HG03469 (cell line): ENCODE data around the gene FN3KRP.

Experiments used
- ATAC-seq: cut with Tn5 transposase; IDR thresholded peaks from one replicate; pipeline ENCODE4 v1.9.1; 2021; ENCODE audit warnings: mild to moderate bottlenecking, moderate library complexity, moderate number of reproducible peaks; ENCODE audit not compliant: unreplicated experiment

The FN3KRP gene

DNA sequence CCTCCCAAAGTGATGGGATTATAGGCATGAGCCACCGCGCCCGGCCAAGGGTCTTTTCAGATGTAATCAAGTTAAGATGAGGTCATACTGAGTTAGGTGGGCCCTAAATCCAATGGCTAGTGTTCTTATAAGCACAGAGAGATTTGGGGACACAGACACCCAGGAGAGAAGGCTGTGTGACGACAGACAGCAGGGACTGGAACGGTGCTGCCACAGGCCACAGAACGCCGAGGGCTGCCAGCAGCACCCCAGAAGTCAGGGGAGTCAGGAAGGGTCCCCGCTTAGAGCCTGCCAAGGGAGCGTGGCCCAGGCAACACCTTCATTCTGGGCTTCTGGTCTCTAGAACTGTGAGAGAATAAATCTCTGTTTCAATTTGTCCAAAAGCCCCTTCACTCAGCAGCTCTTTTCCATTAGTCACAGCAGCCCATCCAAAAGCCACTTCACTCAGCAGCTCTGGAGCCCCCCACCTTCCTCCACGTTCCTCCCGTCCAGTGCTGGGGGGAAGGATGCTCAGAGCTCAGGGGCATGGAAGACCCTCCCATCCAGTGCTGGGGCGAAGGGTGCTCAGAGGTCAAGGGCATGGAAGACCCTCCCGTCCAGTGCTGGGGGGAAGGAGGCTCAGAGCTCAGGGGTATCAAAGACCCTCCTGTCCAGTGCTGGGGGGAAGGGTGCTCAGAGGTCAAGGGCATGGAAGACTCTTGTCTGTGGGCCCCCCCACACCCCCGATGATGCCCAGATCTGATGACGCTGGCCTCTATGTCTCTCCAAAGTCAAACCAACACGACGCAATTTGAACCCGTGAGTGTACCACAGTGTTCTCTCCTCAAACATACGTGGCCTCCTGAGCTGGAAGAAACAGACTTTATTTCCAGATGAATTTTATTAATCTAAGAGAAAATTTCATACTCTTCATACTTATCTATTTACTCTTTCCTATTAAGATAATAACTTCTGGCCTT lies 29.9 kb upstream of the FN3KRP start:
- no peak for ATAC-seq

- no peak for ATAC-seq
These were observed 29.1 kb upstream of the FN3KRP start for GRCh38 chr17:82687375-82687861.

DNA sequence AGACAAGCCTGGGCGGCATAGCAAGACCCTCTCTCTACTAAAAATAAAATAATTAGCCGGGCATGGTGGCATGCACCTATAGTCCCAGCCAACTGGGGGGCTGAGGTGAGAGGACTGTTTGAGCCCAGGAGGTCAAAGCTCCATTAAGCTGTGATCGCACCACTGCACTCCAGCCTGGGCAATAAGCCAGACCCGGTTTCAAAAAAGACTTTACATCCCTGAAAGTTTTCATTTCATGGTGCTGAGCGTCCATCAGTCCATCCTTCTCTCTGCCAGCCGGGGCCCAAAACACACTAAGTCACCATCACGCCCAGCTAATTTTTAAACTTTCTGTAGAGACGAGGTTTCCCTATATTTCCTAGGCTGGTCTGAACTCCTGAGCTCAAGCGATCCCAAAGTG lies 28.6 kb upstream of the FN3KRP start:
- no peak for ATAC-seq

GRCh38 chr17:82689077-82689476 lies 27.4 kb upstream of the FN3KRP start:
- ATAC-seq, result no peak

- ATAC-seq, result no peak
These were observed 25.6 kb upstream of the FN3KRP start for GRCh38 chr17:82690786-82691489.

GRCh38 chr17:82691714-82692113 lies 24.8 kb upstream of the FN3KRP start:
- no peak for ATAC-seq

DNA sequence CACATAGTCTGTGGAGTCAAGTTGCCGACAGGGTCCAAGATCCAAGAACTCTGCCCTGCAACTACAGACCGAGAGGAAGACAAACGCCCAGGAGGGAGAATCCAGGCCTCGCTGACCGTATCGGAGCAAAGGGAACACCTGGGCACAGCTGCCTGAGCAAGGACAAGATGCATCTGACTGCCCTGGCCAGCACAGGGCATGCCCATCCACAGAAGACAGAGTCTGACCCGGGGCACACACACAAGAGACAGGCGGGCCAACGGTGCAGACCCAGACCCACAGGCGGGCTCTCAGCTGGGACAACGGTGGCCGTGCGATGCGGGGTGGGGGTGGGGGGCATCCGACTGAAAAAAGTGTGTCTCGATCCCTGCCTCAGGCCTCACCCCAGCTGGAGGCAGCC lies 24.2 kb upstream of the FN3KRP start:
- ATAC-seq, result no peak

GRCh38 chr17:82693168-82693867 lies 23.2 kb upstream of the FN3KRP start:
- ATAC-seq, result no peak

DNA sequence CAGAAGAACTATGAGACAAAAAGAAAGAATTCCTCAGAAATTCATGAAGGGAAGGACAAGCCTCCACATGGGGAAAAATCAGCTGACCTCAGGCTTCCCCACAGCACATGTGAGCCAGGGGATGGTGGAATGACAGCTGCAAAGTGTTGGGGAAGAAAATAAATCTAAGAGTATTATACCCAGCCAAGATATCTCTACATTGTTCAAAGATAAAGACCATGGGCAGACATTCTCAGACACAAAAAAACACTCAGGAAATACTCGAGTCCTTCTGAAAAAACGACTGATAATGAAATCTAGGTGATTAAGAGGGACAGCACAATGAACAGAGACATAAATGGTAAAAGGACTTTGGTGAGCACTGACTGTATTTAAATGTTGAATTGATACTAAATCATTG lies 21.9 kb upstream of the FN3KRP start:
- ATAC-seq, result no peak

DNA sequence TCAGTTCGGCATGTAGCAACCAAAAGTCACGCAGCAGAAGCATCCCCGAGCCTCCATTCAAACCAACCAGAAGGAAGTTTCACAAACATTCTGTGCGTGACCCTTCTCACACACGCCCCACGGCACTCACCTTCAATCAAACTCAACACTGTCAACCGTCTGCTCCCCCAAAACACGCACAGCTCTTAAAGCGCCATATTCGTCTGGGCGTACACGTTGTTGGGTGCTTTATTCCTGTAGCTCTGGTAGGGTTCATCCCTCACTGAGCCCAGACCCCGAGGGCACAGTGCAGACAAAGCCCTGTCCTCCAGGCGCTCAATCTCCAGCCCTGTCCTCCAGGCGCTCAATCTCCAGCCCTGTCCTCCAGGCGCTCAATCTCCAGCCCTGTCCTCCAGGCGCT lies 20.2 kb upstream of the FN3KRP start:
- no peak for ATAC-seq

GRCh38 chr17:82696916-82697807 lies 19.3 kb upstream of the FN3KRP start:
- ATAC-seq, result no peak

- no peak for ATAC-seq
These were observed 18.8 kb upstream of the FN3KRP start for GRCh38 chr17:82697808-82698064.

DNA sequence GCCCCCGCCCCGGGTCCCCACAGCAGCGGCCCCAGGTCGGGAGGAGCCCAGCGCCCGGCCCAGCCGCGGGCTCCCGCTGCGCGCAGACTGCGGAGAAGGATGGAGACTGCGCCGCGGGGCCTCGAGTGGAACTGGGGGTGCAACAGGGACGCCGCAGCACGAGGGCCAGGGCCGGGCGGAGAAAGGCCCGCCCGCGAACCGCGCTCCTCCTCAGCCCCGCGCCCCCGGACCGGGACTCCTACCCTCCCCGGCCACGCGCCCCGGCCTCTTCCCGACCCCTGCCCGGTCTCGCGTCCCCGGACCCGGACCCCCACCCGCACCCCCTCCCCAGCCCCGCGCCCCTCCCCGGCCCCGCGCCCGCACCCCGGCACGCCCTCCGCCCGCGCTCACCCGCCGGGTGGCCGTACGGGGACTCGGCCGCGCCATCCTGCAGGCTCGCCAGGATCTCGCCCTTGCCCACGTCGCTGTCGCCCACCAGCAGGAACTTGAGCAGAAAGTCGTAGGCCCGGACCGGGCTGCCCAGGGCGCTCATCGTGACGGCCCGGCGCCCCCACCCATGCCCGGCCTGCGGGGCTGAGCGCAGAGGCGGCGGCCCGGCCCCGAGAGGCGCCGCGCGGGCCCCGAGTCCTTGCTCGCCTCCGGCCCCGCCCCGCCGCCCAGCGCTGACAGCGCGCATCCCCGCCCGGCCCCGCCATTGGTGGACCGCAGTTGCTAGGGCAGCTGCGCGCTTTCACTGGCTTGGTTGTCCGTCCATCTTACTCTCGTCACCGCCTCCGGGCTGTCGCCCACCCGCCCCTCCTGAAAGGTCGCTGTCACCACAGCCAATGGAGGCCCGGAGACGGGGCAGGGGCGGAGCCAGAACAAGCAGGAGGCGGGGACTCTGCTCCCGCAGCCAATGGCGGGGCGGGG lies 18.2 kb upstream of the FN3KRP start, which contains the start of gene RAB40B:
Gene RAB40B, minus strand, starts transcription at position 634 of the 909 bp plus-strand sequence. Its CDS starts 102 bp downstream, at position 532.
- peak; percentile 85 for ATAC-seq

DNA sequence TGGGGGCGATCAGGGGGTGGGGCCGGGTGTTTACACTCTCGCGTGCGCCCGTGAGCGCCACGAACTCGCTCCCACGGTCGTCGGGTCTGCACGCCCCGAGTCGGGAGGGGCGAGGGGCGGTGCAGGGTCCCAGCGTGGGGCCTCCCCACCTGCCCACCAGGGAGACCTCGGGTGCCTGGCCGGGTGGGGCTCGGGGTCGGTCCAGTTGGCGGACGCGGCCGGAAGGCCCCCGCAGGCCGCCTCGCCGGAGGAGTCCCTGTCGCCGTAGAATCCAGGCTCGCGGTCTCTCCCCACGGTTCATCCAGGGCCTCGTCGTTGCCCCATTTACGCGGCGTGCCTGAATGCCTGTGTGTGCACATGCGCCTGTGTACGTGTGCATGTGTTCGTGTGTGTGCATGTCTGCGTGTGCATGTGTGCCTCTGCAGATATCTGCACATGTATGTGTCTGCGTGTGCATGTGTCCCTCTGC lies 17.5 kb upstream of the FN3KRP start:
- ATAC-seq, result peak; percentile 12

GRCh38 chr17:82699551-82699950 lies 17.0 kb upstream of the FN3KRP start:
- ATAC-seq, result no peak

DNA sequence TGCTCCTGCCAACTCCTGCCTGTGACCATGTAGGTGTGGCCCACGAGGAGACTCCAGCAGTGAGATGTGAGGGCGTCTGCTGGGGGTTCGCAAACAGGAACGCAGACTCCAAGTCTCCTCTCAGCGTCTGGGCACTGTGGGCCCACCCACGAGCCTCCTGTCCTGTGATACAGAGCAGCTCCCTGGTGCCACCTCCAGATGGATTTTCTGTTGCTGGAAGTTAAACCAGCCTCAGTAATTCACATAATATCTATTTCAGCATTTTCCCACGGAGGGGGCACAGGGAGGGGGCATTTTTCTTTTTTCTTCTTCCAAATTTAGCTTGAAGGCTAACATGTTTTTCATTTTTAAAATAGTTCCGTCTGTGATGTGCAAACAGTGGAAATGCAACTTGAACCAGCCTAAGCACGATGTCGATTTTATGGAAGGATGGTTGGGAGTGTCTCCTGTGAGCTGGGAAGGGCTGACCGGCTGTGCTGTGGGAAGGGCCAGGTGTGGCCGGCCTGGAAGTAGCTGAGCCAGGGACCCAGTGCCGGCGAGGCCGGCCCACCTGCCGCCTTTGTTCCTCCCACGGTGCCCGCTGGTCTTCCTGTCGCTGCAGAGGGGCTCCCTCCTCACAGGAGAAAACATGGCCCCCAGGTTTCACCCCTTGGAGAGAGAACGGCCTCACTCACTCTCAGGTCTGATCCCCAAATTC lies 14.1 kb upstream of the FN3KRP start:
- no peak for ATAC-seq

DNA sequence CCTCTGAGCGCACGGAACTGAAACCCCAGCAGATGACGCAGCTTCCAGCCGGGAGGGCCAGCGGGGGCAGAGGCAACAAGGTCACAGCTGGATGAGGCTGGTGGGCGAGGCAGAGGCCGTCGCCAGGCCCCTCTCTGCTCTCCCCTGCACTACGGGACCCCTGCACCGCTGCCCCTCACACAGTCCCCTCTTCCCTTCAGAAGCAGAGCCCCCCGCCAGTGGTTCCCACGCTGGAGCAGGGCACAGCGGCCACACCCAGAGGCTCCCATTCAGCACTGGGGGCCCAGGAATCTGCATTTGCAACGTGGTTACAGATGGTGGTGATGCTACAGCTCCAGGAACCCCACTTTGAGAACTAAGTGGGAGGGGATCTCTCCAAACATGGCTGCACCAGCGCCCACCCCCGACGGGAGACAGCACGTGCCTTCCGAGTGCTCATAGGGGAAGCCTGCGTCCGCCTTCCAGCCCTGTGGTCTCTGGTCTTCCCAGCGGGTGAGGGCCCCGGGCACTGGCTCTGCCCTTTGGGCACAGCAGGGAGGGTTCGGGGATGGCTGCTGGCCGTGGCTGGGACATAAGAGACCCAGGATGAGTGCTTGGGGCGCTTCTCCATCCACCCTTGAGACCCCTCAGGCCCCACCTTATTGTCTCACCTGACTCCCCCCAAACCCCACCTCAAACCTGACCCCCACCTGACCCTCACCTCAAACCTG lies 13.3 kb upstream of the FN3KRP start:
- no peak for ATAC-seq
